ENCODE data around the gene SREBF2.

SREBF2 gene

DNA sequence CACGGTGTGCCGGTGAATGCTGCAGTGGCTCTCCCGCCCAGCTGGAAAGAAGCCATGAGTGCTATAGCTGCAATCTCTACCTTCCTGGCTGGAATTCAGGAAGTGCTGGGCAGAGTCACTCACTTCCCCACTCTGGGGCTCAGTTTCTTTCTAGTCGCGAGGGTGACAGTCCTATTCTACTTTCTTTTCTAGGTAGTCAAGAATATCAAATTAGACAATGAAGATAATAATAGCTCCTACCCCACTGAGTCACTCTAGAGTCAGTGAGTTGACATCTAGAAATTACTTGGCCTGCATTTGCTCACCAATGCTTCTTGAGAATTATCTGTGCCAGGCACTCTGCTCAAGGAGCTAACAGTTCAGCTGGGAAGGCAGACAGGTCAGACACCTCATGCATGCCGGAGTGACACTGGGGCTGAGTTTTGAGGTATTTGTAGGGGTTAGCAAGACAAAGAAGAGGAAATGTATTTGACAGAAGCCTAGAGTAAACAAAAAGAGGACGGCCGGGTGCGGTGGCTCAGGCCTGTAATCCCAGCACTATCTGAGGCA lies 110.8 kb downstream of the SREBF2 start:
- Histone ChIP-seq H3K9me3 (ENCODE audit: low read length) (no peaks in the 10 kb centered on the region), H3K27ac (ENCODE audit: low read depth, low read length, poor library complexity, severe bottlenecking) (peak overlapping the region; percentile 91), H4K20me1 (ENCODE audit: insufficient read depth, low read length) (no peaks in the 10 kb centered on the region), H3K79me2 (ENCODE audit: insufficient read depth, low read length) (peaks cover 10% of the 10 kb centered on the region), H3K27me3 (ENCODE audit: insufficient read depth, low read length) (no peaks in the 10 kb centered on the region), H3F3A (ENCODE audit: insufficient read depth, low read length) (peaks cover 4% of the 10 kb centered on the region; the same call in 1 of the 2 replicates), H2AFZ (ENCODE audit: low read length) (no peak overlapping the region), H3K9me2 (ENCODE audit: low read depth, low read length) (no peaks in the 10 kb centered on the region), H3K36me3 (ENCODE audit: insufficient read depth, low read length) (peaks cover 52% of the 10 kb centered on the region), H3K4me1 (ENCODE audit: insufficient read depth, low read length, severe bottlenecking) (peaks cover 72% of the 10 kb centered on the region), H3K9ac (ENCODE audit: low read length) (no peak overlapping the region; the same call in 1 of the 2 replicates), H3K4me3 (ENCODE audit: low read depth, low read length, poor library complexity, severe bottlenecking) (no peak overlapping the region), H3K4me2 (ENCODE audit: low read length) (peak overlapping the region; percentile 96; the same call in 1 of the 2 replicates)
- TF ChIP-seq, protein P1, sequence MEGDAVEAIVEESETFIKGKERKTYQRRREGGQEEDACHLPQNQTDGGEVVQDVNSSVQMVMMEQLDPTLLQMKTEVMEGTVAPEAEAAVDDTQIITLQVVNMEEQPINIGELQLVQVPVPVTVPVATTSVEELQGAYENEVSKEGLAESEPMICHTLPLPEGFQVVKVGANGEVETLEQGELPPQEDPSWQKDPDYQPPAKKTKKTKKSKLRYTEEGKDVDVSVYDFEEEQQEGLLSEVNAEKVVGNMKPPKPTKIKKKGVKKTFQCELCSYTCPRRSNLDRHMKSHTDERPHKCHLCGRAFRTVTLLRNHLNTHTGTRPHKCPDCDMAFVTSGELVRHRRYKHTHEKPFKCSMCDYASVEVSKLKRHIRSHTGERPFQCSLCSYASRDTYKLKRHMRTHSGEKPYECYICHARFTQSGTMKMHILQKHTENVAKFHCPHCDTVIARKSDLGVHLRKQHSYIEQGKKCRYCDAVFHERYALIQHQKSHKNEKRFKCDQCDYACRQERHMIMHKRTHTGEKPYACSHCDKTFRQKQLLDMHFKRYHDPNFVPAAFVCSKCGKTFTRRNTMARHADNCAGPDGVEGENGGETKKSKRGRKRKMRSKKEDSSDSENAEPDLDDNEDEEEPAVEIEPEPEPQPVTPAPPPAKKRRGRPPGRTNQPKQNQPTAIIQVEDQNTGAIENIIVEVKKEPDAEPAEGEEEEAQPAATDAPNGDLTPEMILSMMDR (IDR thresholded peaks at IDR 0.05; ENCODE audit: low read length), result no peak
- TF ChIP-seq EZH2 (IDR thresholded peaks at IDR 0.05; ENCODE audit: borderline replicate concordance, low read length), result no peak

DNA sequence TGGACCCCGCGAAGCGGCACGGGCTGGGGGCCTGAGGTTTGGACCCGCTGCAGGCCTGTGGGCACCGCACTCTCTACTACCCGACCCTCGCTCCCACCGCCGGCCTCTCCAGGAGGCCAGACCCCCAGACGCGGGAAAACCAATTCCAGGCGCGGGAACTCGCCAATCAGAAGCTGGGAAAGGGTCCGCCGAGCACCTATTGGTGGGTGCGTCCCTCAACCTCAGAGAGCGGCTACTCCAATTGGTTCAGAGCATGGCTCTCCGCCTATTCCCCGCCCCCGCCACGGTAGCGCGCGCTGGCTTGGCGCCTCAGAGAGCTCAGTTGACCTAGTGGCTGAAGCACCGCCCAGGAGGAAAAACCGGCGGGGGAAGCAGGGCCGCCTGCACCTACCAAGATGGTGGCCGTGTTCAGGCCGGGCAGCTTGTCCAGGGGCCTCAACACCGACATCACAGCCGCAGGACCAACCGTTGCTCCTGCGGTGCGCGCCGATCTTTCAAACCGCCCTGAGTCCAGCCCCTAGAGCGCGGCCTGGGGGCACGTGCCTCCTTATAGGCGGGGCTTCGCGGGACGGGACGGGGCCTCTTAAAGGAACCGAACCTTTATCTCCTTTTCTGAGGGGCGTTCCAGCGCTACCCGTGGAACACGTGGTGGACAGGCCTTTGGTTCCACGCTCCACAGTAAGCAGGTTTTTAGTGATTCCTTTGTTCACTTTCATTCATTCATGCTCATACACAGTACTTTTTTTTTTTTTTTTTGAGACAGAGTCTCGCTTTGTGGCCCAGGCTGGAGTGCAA lies 113.9 kb downstream of the SREBF2 start, which contains the start of gene CENPM:
Gene CENPM (minus strand): TSS at position 524 of the 795 bp plus-strand sequence. CDS start 76 bp downstream, at position 448.
- Histone ChIP-seq H3K27me3 (ENCODE audit: insufficient read depth, low read length) (no peaks in the 10 kb centered on the region), H3K9me3 (ENCODE audit: low read length) (no peaks in the 10 kb centered on the region), H3K9ac (ENCODE audit: low read length) (peak within 1 kb of the TSS; percentile 89), H2AFZ (ENCODE audit: low read length) (no peak within 1 kb of the TSS), H3K4me1 (ENCODE audit: insufficient read depth, low read length, severe bottlenecking) (peaks cover 53% of the 10 kb centered on the region), H3K9me2 (ENCODE audit: low read depth, low read length) (no peaks in the 10 kb centered on the region), H4K20me1 (ENCODE audit: insufficient read depth, low read length) (no peaks in the 10 kb centered on the region), H3K4me2 (ENCODE audit: low read length) (peak within 1 kb of the TSS; percentile 96), H3K4me3 (ENCODE audit: low read depth, low read length, poor library complexity, severe bottlenecking) (peak within 1 kb of the TSS; percentile 84), H3F3A (ENCODE audit: insufficient read depth, low read length) (no peaks in the 10 kb centered on the region), H3K27ac (ENCODE audit: low read depth, low read length, poor library complexity, severe bottlenecking) (peak within 1 kb of the TSS; percentile 91), H3K79me2 (ENCODE audit: insufficient read depth, low read length) (peaks cover 10% of the 10 kb centered on the region), H3K36me3 (ENCODE audit: insufficient read depth, low read length) (peaks cover 37% of the 10 kb centered on the region)
- TF ChIP-seq, protein P1 (IDR thresholded peaks at IDR 0.05; ENCODE audit: low read length), result no peak
- no peak for TF ChIP-seq EZH2 (IDR thresholded peaks at IDR 0.05; ENCODE audit: borderline replicate concordance, low read length)

DNA sequence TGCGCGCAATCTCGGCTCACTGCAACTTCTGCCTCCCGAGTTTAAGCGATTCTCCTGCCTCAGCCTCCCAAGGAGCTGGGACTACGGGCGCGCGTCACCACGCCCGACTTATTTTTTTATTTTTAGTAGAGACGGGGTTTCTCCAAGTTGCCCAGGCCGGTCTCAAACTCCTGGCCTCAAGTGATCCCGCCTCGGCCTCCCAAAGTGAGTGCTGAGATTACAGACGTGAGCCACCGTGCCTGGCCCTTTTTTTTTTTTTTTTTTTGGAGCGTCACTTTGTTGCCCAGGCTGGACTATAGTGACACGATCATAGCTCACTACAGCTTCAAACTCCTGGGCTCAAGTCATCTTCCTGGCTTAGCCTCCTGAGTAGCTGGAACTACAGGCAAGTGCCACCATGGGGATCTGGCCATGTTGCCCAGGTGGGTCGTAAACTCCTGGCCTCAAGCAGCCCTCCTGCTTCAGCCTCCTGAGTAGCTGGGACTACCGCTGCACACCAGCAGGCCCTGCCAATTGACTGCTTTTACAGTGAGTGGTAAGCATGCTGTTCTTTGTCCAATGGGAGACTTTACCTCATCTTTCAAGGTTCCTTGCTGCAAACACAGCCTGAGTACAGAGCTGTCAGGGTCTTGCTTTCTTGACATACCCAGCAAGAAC lies 114.6 kb downstream of the SREBF2 start:
- Histone ChIP-seq H3K27ac (ENCODE audit: low read depth, low read length, poor library complexity, severe bottlenecking) (peak overlapping the region; percentile 91), H3K4me1 (ENCODE audit: insufficient read depth, low read length, severe bottlenecking) (peaks cover 53% of the 10 kb centered on the region), H3K4me2 (ENCODE audit: low read length) (peak overlapping the region; percentile 96), H3K9me3 (ENCODE audit: low read length) (no peaks in the 10 kb centered on the region), H3K9me2 (ENCODE audit: low read depth, low read length) (no peaks in the 10 kb centered on the region), H3K27me3 (ENCODE audit: insufficient read depth, low read length) (no peaks in the 10 kb centered on the region), H3K79me2 (ENCODE audit: insufficient read depth, low read length) (peaks cover 10% of the 10 kb centered on the region), H3F3A (ENCODE audit: insufficient read depth, low read length) (no peaks in the 10 kb centered on the region), H3K9ac (ENCODE audit: low read length) (peak overlapping the region; percentile 89), H3K36me3 (ENCODE audit: insufficient read depth, low read length) (peaks cover 32% of the 10 kb centered on the region), H3K4me3 (ENCODE audit: low read depth, low read length, poor library complexity, severe bottlenecking) (peak overlapping the region; percentile 84), H2AFZ (ENCODE audit: low read length) (no peak overlapping the region), H4K20me1 (ENCODE audit: insufficient read depth, low read length) (no peaks in the 10 kb centered on the region)
- TF ChIP-seq EZH2 (IDR thresholded peaks at IDR 0.05; ENCODE audit: borderline replicate concordance, low read length), result no peak
- TF ChIP-seq, protein P1 (IDR thresholded peaks at IDR 0.05; ENCODE audit: low read length), result no peak
